Upper lobe of right lung (tissue), 1 donor: ENCODE results near the gene MPV17L2. TPM values are rescaled to one million over a fixed set of nuclear protein-coding genes. Genes with fewer than 3 reads are reported as not detected.
A peak's percentile ranks its signal among the peaks of the same experiment; 100 is the strongest.

Experiments used
- ATAC-seq: fragments of 200-7000 bp; cut with Tn5 transposase; one replicate; pipeline ENCODE4 v1.9.1; 2020; ENCODE audit warnings: mild to moderate bottlenecking, moderate library complexity
- DNase-seq: peaks from one replicate; pipeline ENCODE4 v3.0.0-alpha.2; 2020
- H3K27ac ChIP-seq: fragments of 200-600 bp; one replicate; pipeline ENCODE4 v1.8.0; 2022
- H3K27me3 ChIP-seq: fragments of 200-600 bp; one replicate; pipeline ENCODE4 v1.8.0; 2022; ENCODE audit warnings: mild to moderate bottlenecking
- H3K36me3 ChIP-seq: fragments of 200-600 bp; one replicate; pipeline ENCODE4 v1.8.0; 2022
- H3K4me1 ChIP-seq: fragments of 200-600 bp; one replicate; pipeline ENCODE4 v1.8.0; 2022
- H3K4me3 ChIP-seq: fragments of 200-600 bp; one replicate; pipeline ENCODE4 v1.8.0; 2022; ENCODE audit warnings: mild to moderate bottlenecking
- H3K9me3 ChIP-seq: fragments of 200-600 bp; one replicate; pipeline ENCODE4 v1.8.0; 2022
- intact Hi-C: fragments of 100-400 bp; cut with DNase I; formaldehyde crosslinking; loops from one replicate; pipeline ENCODE4 v1.11.0; 2022
- total RNA-seq: library from RNA; stranded (reverse); fragmentation: NEBNext Ultra II Directional; extraction: Animal tissue kit (Norgen Biotek cat#: 25700); gene quantifications from one replicate; pipeline ENCODE4 v1.2.1, GENCODE V29; 2021
- TF ChIP-seq, protein P1 (sequence below): fragments of 200-600 bp; IDR thresholded peaks from one replicate; pipeline ENCODE4 v1.8.0; 2022; ENCODE audit warnings: antibody characterized with exemption
- donor health status: DM: no; HTN: yes; CAD: no; lungs with severe emphysema.

The MPV17L2 gene
- total RNA-seq, 1 donor from 2014 or later: 8.2 TPM

GRCh38 chr19:18196511-18196845 is 3.5 kb downstream of the MPV17L2 start:
- intact Hi-C loops: no loop called here
- no peak for DNase-seq
- ATAC-seq: no peak
- Histone ChIP-seq H3K27ac (no peak overlapping the region), H3K36me3 (peaks cover 17% of the 10 kb centered on the region), H3K9me3 (no peaks in the 10 kb centered on the region), H3K4me1 (peaks cover 17% of the 10 kb centered on the region), H3K4me3 (no peak overlapping the region), H3K27me3 (no peaks in the 10 kb centered on the region)
- TF ChIP-seq, protein P1, sequence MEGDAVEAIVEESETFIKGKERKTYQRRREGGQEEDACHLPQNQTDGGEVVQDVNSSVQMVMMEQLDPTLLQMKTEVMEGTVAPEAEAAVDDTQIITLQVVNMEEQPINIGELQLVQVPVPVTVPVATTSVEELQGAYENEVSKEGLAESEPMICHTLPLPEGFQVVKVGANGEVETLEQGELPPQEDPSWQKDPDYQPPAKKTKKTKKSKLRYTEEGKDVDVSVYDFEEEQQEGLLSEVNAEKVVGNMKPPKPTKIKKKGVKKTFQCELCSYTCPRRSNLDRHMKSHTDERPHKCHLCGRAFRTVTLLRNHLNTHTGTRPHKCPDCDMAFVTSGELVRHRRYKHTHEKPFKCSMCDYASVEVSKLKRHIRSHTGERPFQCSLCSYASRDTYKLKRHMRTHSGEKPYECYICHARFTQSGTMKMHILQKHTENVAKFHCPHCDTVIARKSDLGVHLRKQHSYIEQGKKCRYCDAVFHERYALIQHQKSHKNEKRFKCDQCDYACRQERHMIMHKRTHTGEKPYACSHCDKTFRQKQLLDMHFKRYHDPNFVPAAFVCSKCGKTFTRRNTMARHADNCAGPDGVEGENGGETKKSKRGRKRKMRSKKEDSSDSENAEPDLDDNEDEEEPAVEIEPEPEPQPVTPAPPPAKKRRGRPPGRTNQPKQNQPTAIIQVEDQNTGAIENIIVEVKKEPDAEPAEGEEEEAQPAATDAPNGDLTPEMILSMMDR: no peak

DNA sequence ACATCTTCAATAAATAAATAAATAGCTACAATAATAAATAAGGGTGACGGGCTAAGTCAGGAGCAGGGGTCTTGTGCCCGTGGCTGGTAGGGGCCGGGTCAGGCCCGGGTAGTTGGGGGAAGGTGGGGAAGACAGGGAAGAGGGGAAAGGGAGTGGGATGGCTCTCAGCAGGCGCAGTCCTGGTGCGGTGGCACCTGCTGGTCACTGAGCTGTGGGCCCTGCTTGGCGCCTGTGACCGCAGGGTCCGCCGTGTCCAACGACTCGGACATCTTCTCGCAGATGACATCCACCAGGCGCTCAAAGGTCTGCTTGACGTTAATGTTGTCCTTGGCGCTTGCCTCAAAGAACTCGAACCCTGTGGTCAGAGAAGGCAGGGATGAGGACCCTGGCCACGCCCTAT is 4.3 kb downstream of the MPV17L2 start:
- DNase-seq: no peak
- ATAC-seq: no peak
- Histone ChIP-seq H3K27me3 (no peaks in the 10 kb centered on the region), H3K4me1 (peaks cover 12% of the 10 kb centered on the region), H3K36me3 (peaks cover 17% of the 10 kb centered on the region), H3K4me3 (no peak overlapping the region), H3K27ac (no peak overlapping the region), H3K9me3 (no peaks in the 10 kb centered on the region)
- intact Hi-C loops: no loop called here
- TF ChIP-seq, protein P1: no peak

DNA sequence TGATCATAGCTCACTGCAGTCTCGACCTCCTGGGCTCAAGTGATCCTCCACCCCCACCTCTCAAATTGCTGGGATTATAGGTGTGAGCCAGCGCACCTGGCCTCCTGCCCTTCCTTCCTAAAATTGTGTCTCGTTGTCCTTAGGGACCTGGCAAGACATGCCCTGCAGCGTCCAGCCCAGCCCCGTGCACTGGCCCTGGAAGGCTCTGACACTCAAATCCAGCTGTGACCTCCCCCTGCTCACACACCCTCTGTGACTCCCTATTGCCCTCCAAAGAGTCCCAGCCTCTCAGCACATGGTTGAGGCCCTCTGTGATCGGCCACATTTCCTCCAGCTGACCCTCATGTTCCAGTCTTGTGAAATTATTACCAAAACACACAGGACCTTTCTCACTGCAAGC is 4.9 kb downstream of the MPV17L2 start:
- peaks cover 17% of the 10 kb centered on the region for H3K36me3 ChIP-seq
- TF ChIP-seq, protein P1: no peak
- H3K4me1 ChIP-seq: peaks cover 16% of the 10 kb centered on the region
- no peak overlapping the region for H3K4me3 ChIP-seq
- H3K9me3 ChIP-seq: no peaks in the 10 kb centered on the region
- H3K27me3 ChIP-seq: no peaks in the 10 kb centered on the region
- no peak overlapping the region for H3K27ac ChIP-seq
- ATAC-seq: no peak
- intact Hi-C loops: no loop called here
- no peak for DNase-seq

- Histone ChIP-seq H3K36me3 (peaks cover 17% of the 10 kb centered on the region), H3K9me3 (no peaks in the 10 kb centered on the region), H3K27ac (no peak overlapping the region), H3K27me3 (no peaks in the 10 kb centered on the region), H3K4me1 (peaks cover 20% of the 10 kb centered on the region), H3K4me3 (no peak overlapping the region)
- DNase-seq (no peak), ATAC-seq (no peak)
- intact Hi-C loops: no loop called here
- TF ChIP-seq, protein P1: no peak
These were observed 5.4 kb downstream of the MPV17L2 start for GRCh38 chr19:18198374-18198773.

GRCh38 chr19:18202397-18202777 is 9.4 kb downstream of the MPV17L2 start:
- DNase-seq (no peak), ATAC-seq (no peak)
- no peaks in the 10 kb centered on the region for H3K9me3 ChIP-seq
- TF ChIP-seq, protein P1: no peak
- H3K27ac ChIP-seq: no peak overlapping the region
- no peak overlapping the region for H3K4me3 ChIP-seq
- H3K4me1 ChIP-seq: peaks cover 21% of the 10 kb centered on the region
- H3K27me3 ChIP-seq: no peaks in the 10 kb centered on the region
- intact Hi-C loops: loop anchor here (10.0 kb wide), 1 partner anchor 52 kb away; a partner anchor contains a TSS
- peaks cover 6% of the 10 kb centered on the region for H3K36me3 ChIP-seq

DNA sequence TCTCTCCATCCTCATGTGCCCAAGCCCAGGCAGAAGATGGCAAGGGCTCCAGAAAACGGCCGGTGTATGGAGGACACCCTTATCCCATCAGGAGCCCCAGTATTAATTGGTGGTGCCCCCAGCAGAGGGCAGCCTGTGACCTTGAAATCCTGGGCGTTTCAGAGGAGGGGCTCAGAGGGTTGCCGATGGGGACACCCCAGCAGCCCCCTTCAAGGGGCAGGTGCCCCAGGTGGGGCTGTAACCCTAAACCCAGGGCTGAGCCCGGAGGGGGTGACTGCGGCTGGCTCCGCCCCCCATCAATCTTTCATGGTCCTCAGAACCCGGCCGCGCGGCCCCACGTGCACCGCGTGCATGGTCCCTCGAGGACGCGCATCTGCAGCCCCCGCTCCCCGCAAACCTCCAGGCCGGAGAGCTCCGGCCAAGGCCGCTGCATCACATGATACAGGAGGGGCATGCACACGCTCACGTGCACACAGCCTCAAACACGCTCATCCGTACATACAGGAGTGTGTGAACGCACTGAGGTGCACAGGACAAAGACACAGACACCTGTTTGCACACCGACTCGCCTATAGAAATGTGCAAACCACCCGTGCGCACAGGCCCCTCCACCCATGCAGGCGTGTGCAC is 9.9 kb downstream of the MPV17L2 start:
- intact Hi-C loops: loop anchor here (10.0 kb wide), 1 partner anchor 52 kb away; a partner anchor contains a TSS
- Histone ChIP-seq H3K9me3 (no peaks in the 10 kb centered on the region), H3K27me3 (no peaks in the 10 kb centered on the region), H3K4me3 (peak overlapping the region; percentile 58), H3K4me1 (peaks cover 21% of the 10 kb centered on the region), H3K36me3 (peaks cover 6% of the 10 kb centered on the region), H3K27ac (no peak overlapping the region)
- ATAC-seq (no peak), DNase-seq (peak; percentile 77)
- TF ChIP-seq, protein P1: peak; percentile 37
